B cell (primary cell): ENCODE data around the gene CDH12. TPM values are rescaled to one million over a fixed set of nuclear protein-coding genes. Genes with fewer than 3 reads are reported as not detected.

Experiments
- ATAC-seq: fragments of 200-7000 bp; cut with Tn5 transposase; one replicate; pipeline ENCODE4 v1.10.0; 2021; ENCODE audit warnings: low read depth, mild to moderate bottlenecking, moderate number of reproducible peaks, moderate library complexity
- CTCF ChIA-PET: fragments of 350-600 bp; sonication (Branson Sonifier 250); formaldehyde crosslinking; loops from one replicate; lab custom pipeline; 2021; ENCODE audit warnings: antibody characterized with exemption, inconsistent platforms; lab: Charles Lee
- POLR2A ChIA-PET: fragments of 350-600 bp; sonication (Branson Sonifier 250); formaldehyde crosslinking; loops from one replicate; lab custom pipeline; 2021; ENCODE audit warnings: antibody characterized with exemption; lab: Charles Lee
- DNase-seq: peaks from one replicate; pipeline ENCODE4 v3.0.0; 2013
- H2AFZ ChIP-seq: 2 replicates; pipeline ENCODE4 v1.6.1; 2012; ENCODE audit warnings: mild to moderate bottlenecking, low read depth, low read length; ENCODE audit not compliant: insufficient read depth, poor library complexity, severe bottlenecking
- H3K27ac ChIP-seq, 2 donors: 1 replicate in 1 of 2; 2 replicates in 1 of 2; pipeline ENCODE4 v1.5.1; 2012 to 2013; ENCODE audit warnings: low read length in 2 of 2, mild to moderate bottlenecking in 2 of 2, moderate library complexity in 1 of 2
- H3K27me3 ChIP-seq, 4 experiments: fragments of 200-600 bp in 1 of 4; sonication (generic) in 1 of 4; replicated peaks in 1 of 4; 1 replicate in 2 of 4; 2 replicates in 2 of 4; pipeline versions ENCODE4 v1.6.1 to v1.7.0; 2013 to 2016; ENCODE audit warnings: low read length in 3 of 4, mild to moderate bottlenecking in 2 of 4, mixed read lengths in 1 of 4, moderate library complexity in 1 of 4; ENCODE audit not compliant: insufficient read depth in 4 of 4, control insufficient read depth in 3 of 4; ENCODE audit errors: control extremely low read depth in 1 of 4
- H3K36me3 ChIP-seq, 2 experiments: replicated peaks in 1 of 2; 1 replicate in 1 of 2; 2 replicates in 1 of 2; pipeline versions ENCODE4 v1.6.1 to v1.7.1; 2013; ENCODE audit warnings: low read length in 1 of 2; ENCODE audit not compliant: insufficient read depth in 2 of 2, control insufficient read depth in 1 of 2; ENCODE audit errors: control extremely low read depth in 1 of 2, extremely low read depth in 1 of 2
- H3K4me1 ChIP-seq, 2 donors: fragments of 200-600 bp in 1 of 2; sonication (generic) in 1 of 2; 1 replicate in 1 of 2; 2 replicates in 1 of 2; pipeline versions ENCODE4 v1.5.1 to v1.6.1; 2013 to 2017; ENCODE audit warnings: low read length in 2 of 2; ENCODE audit not compliant: control insufficient read depth in 2 of 2, insufficient read depth in 2 of 2
- H3K4me2 ChIP-seq: replicated peaks from 2 replicates; pipeline ENCODE3; 2012; ENCODE audit warnings: mild to moderate bottlenecking, low read depth, low read length; ENCODE audit not compliant: poor library complexity, severe bottlenecking
- H3K4me3 ChIP-seq, 5 experiments: fragments of 200-600 bp in 1 of 5; sonication (generic) in 1 of 5; 1 replicate in 3 of 5; 2 replicates in 2 of 5; pipeline versions ENCODE4 v1.5.1 to v1.7.0; 2011 to 2016; ENCODE audit warnings: low read length in 4 of 5, mild to moderate bottlenecking in 4 of 5, low read depth in 2 of 5, control low read depth in 1 of 5, moderate library complexity in 1 of 5; ENCODE audit not compliant: insufficient read depth in 1 of 5; ENCODE audit errors: control extremely low read depth in 1 of 5, extremely low read depth in 1 of 5
- H3K79me2 ChIP-seq: fragments of 200-600 bp; sonication (generic); one replicate; pipeline ENCODE4 v1.6.0; 2016; ENCODE audit warnings: low read length; ENCODE audit not compliant: control insufficient read depth, insufficient read depth
- H3K9ac ChIP-seq: fragments of 200-600 bp; sonication (generic); 2 replicates; pipeline ENCODE4 v1.6.1; 2017; ENCODE audit warnings: mild to moderate bottlenecking, low read length, moderate library complexity
- H3K9me3 ChIP-seq, 3 donors: one replicate each; pipeline versions ENCODE4 v1.6.1 to v1.7.1; 2013; ENCODE audit warnings: low read length in 2 of 3; ENCODE audit not compliant: control insufficient read depth in 2 of 3, insufficient read depth in 1 of 3; ENCODE audit errors: control extremely low read depth in 1 of 3
- H4K20me1 ChIP-seq: 2 replicates; pipeline ENCODE4 v1.6.0; 2012; ENCODE audit warnings: mild to moderate bottlenecking, low read length; ENCODE audit not compliant: insufficient read depth, control insufficient read depth, poor library complexity, severe bottlenecking
- H3K27ac Mint-ChIP-seq: one replicate; pipeline ENCODE4 v1.8.0; 2021; ENCODE audit warnings: mixed read lengths
- H3K27me3 Mint-ChIP-seq: one replicate; pipeline ENCODE4 v1.8.0; 2021; ENCODE audit warnings: mixed read lengths
- H3K4me1 Mint-ChIP-seq: one replicate; pipeline ENCODE4 v1.8.0; 2021; ENCODE audit warnings: mixed read lengths
- H3K4me3 Mint-ChIP-seq: one replicate; pipeline ENCODE4 v1.8.0; 2021; ENCODE audit warnings: mixed read lengths
- H3K9me3 Mint-ChIP-seq: one replicate; pipeline ENCODE4 v1.8.0; 2022; ENCODE audit warnings: mixed read lengths; ENCODE audit not compliant: insufficient read depth
- EZH2 ChIP-seq: IDR thresholded peaks from 2 replicates; pipeline ENCODE4 v1.6.1; 2012; ENCODE audit warnings: borderline replicate concordance, low read depth, mild to moderate bottlenecking, moderate library complexity, low read length; ENCODE audit not compliant: insufficient read depth, poor library complexity, severe bottlenecking
- WGBS: methylation state at CpG from one replicate; pipeline ENCODE4 v1.1.5; 2013; ENCODE audit warnings: missing lambda C conversion rate; ENCODE audit not compliant: insufficient coverage; 5-methylcytosine and 5-hydroxymethylcytosine counted together
- intact Hi-C: fragments of 100-400 bp; cut with micrococcal nuclease; formaldehyde crosslinking; loops from one replicate; pipeline ENCODE4 v1.10.0; 2022
- polyA plus RNA-seq: library from polyadenylated mRNA; depleted of rRNA; stranded (reverse); fragments of >200 nt; gene quantifications from 2 replicates; pipeline ENCODE4 v1.2.3, GENCODE V29; 2012
- total RNA-seq, 2 donors: library from RNA; stranded (reverse); fragments of 120-200 nt in 1 of 2; gene quantifications; 1 replicate in 1 of 2; 2 replicates in 1 of 2; pipeline versions ENCODE4 v1.2.3 to v1.2.4, GENCODE V29; 2013 to 2022
- TF ChIP-seq, protein P1 (sequence below): fragments of 200-600 bp; IDR thresholded peaks from one replicate; pipeline ENCODE4 v1.8.0; 2022; ENCODE audit warnings: antibody characterized with exemption, mild to moderate bottlenecking

The CDH12 gene
- total and polyA plus RNA-seq, 2 donors (not counting 1 experiment from before 2014, with no cell fraction given): not detected

DNA sequence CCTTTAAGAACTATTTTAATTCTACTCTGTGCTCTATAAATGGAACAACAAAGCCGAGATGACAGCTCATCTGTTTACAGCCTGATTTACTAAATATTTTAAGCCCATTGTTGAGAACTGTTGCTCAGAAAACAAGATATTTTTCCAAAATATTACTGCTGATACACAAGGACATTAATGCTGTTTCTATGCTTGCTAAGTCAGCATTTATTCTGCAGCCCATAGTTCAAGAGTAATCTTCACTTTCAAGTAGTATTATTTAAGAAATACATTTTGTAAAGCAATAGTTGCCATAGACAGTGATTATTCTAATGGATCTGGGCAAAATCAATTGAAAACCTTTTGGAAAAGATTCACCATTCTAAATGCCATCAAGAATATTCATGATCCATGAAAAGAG is 208.3 kb downstream of the CDH12 start:
- no peak overlapping the region for H3K4me3 Mint-ChIP-seq
- H3K36me3 ChIP-seq: no peaks in the 10 kb centered on the region
- ChIA-PET CTCF (no interaction called here), POLR2A (no interaction called here)
- no peak overlapping the region for H2AFZ ChIP-seq
- no peaks in the 10 kb centered on the region for H3K4me1 ChIP-seq
- DNase-seq (no peak), ATAC-seq (no peak)
- H3K9me3 Mint-ChIP-seq: no peaks in the 10 kb centered on the region
- no peak overlapping the region for H3K27ac Mint-ChIP-seq
- no peak overlapping the region for H3K27ac ChIP-seq
- H4K20me1 ChIP-seq: no peaks in the 10 kb centered on the region
- no peaks in the 10 kb centered on the region for H3K9me3 ChIP-seq
- H3K4me3 ChIP-seq: no peak overlapping the region
- TF ChIP-seq, protein P1, sequence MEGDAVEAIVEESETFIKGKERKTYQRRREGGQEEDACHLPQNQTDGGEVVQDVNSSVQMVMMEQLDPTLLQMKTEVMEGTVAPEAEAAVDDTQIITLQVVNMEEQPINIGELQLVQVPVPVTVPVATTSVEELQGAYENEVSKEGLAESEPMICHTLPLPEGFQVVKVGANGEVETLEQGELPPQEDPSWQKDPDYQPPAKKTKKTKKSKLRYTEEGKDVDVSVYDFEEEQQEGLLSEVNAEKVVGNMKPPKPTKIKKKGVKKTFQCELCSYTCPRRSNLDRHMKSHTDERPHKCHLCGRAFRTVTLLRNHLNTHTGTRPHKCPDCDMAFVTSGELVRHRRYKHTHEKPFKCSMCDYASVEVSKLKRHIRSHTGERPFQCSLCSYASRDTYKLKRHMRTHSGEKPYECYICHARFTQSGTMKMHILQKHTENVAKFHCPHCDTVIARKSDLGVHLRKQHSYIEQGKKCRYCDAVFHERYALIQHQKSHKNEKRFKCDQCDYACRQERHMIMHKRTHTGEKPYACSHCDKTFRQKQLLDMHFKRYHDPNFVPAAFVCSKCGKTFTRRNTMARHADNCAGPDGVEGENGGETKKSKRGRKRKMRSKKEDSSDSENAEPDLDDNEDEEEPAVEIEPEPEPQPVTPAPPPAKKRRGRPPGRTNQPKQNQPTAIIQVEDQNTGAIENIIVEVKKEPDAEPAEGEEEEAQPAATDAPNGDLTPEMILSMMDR: no peak
- TF ChIP-seq EZH2: no peak
- H3K4me2 ChIP-seq: no peak overlapping the region
- WGBS: no CpG with 5 or more reads among the region's 1 CpG
- intact Hi-C loops: no loop called here
- no peak overlapping the region for H3K9ac ChIP-seq
- H3K27me3 Mint-ChIP-seq: no peaks in the 10 kb centered on the region
- H3K4me1 Mint-ChIP-seq: no peaks in the 10 kb centered on the region
- no peaks in the 10 kb centered on the region for H3K79me2 ChIP-seq
- no peaks in the 10 kb centered on the region for H3K27me3 ChIP-seq

DNA sequence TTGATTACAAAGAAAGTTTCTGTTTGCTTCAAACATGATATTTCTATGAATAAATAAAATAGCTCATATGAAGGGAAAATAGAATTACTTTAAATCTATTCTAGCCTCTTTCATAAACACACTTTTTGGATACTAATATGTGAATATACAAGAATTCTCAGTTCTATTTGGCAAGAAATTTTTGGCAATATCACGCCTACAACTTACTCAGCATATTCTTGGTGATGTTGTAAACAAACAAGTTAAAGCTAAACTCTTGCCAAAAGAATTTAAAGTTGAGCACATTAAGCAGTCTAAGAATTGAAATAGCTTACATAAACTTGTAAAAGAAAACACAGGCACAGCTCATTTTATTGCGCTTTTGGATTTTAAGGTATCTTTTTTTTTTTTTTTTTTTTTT is 209.8 kb downstream of the CDH12 start:
- no peak overlapping the region for H3K27ac Mint-ChIP-seq
- H4K20me1 ChIP-seq: no peaks in the 10 kb centered on the region
- no peak overlapping the region for H3K4me3 ChIP-seq
- DNase-seq: no peak
- H3K79me2 ChIP-seq: no peaks in the 10 kb centered on the region
- WGBS: no CpG with 5 or more reads among the region's 2 CpGs
- H3K4me3 Mint-ChIP-seq: no peak overlapping the region
- no peaks in the 10 kb centered on the region for H3K9me3 ChIP-seq
- H3K4me1 Mint-ChIP-seq: no peaks in the 10 kb centered on the region
- no peaks in the 10 kb centered on the region for H3K27me3 ChIP-seq
- no peak overlapping the region for H2AFZ ChIP-seq
- CTCF ChIA-PET: interaction anchor here (0.7 kb wide), 1 partner anchor 1587 kb away, joined by 5 read pairs; no protein-coding TSS in a partner anchor
- H3K27ac ChIP-seq: no peak overlapping the region
- no peak for ATAC-seq
- H3K4me1 ChIP-seq: no peaks in the 10 kb centered on the region
- no peak for TF ChIP-seq EZH2
- TF ChIP-seq, protein P1: no peak
- no peak overlapping the region for H3K9ac ChIP-seq
- no peaks in the 10 kb centered on the region for H3K36me3 ChIP-seq
- no peak overlapping the region for H3K4me2 ChIP-seq
- H3K27me3 Mint-ChIP-seq: no peaks in the 10 kb centered on the region
- intact Hi-C loops: no loop called here
- H3K9me3 Mint-ChIP-seq: no peaks in the 10 kb centered on the region
- POLR2A ChIA-PET: no interaction called here
